Caco-2 (cell line): ENCODE data around the gene INPP4A. TPM values are rescaled to one million over a fixed set of nuclear protein-coding genes. Genes with fewer than 3 reads are reported as not detected.

Source experiments
- BruUV-seq: library from RNA; stranded (reverse); fragments of 400-500 nt; replicated peaks from 2 replicates; lab custom pipeline; 2021; lab: Mats Ljungman, UMichigan
- CTCF ChIA-PET: fragments of 300-600 bp; sonication (Branson Sonifier 250); formaldehyde crosslinking; loops from one replicate; lab custom pipeline; 2022; ENCODE audit warnings: antibody characterized with exemption; lab: Charles Lee
- POLR2A ChIA-PET: fragments of 300-600 bp; sonication (Branson Sonifier 250); formaldehyde crosslinking; loops from one replicate; lab custom pipeline; 2022; ENCODE audit warnings: antibody characterized with exemption; lab: Charles Lee
- DNase-seq, 2 experiments: peaks; one replicate each; pipeline versions ENCODE4 v3.0.0 to v3.0.0-alpha.2; 2020 to 2022
- H3K27me3 ChIP-seq: replicated peaks from 2 replicates; pipeline ENCODE4 v1.6.0; 2011; ENCODE audit warnings: low read length; ENCODE audit not compliant: control insufficient read depth, insufficient read depth
- H3K36me3 ChIP-seq: 2 replicates; pipeline ENCODE4 v1.5.1; 2011; ENCODE audit warnings: low read length; ENCODE audit not compliant: control insufficient read depth, insufficient read depth
- H3K4me1 ChIP-seq: fragments of 250-450 bp; sonication (Bioruptor Pico); 2 replicates; pipeline ENCODE4 v1.5.1; 2020; ENCODE audit warnings: mild to moderate bottlenecking
- H3K4me3 ChIP-seq: 2 replicates; pipeline ENCODE4 v1.5.1; 2011; ENCODE audit warnings: low read depth, mild to moderate bottlenecking, control low read depth, low read length
- H3K9me3 ChIP-seq: fragments of 250-450 bp; sonication (Bioruptor Pico); 2 replicates; pipeline ENCODE4 v1.5.1; 2020; ENCODE audit warnings: mild to moderate bottlenecking, moderate library complexity
- H3K27ac Mint-ChIP-seq: one replicate; pipeline ENCODE4 v1.8.0; 2022; ENCODE audit warnings: mixed read lengths; ENCODE audit not compliant: unreplicated experiment
- H3K27me3 Mint-ChIP-seq: one replicate; pipeline ENCODE4 v1.8.0; 2022; ENCODE audit warnings: mixed read lengths; ENCODE audit not compliant: insufficient read depth, unreplicated experiment
- H3K36me3 Mint-ChIP-seq: one replicate; pipeline ENCODE4 v1.8.0; 2022; ENCODE audit warnings: mild to moderate bottlenecking, mixed read lengths; ENCODE audit not compliant: insufficient read depth, unreplicated experiment
- H3K4me1 Mint-ChIP-seq: one replicate; pipeline ENCODE4 v1.8.0; 2022; ENCODE audit warnings: low read depth, mixed read lengths; ENCODE audit not compliant: unreplicated experiment
- H3K4me3 Mint-ChIP-seq: one replicate; pipeline ENCODE4 v1.8.0; 2022; ENCODE audit warnings: mild to moderate bottlenecking, moderate library complexity, mixed read lengths; ENCODE audit not compliant: unreplicated experiment
- H3K9me3 Mint-ChIP-seq: one replicate; pipeline ENCODE4 v1.8.0; 2022; ENCODE audit warnings: mixed read lengths; ENCODE audit not compliant: unreplicated experiment
- intact Hi-C: fragments of 100-400 bp; cut with micrococcal nuclease; formaldehyde crosslinking; loops from one replicate; pipeline ENCODE4 v1.10.0; 2022; ENCODE audit not compliant: unreplicated experiment
- total RNA-seq: library from RNA; stranded (reverse); gene quantifications from 2 replicates; pipeline ENCODE4 v1.2.3, GENCODE V29; 2022
- TF ChIP-seq, protein P1 (sequence below), 2 experiments: fragments of 200-600 bp in 1 of 2; IDR thresholded peaks; 1 replicate in 1 of 2; 2 replicates in 1 of 2; pipeline versions ENCODE4 v1.5.1 to v1.8.0; 2011 to 2022; ENCODE audit warnings: antibody characterized with exemption in 1 of 2, control low read depth in 1 of 2, inconsistent platforms in 1 of 2, low read depth in 1 of 2, low read length in 1 of 2, mild to moderate bottlenecking in 1 of 2, moderate library complexity in 1 of 2; ENCODE audit not compliant: insufficient read depth in 1 of 2, severe bottlenecking in 1 of 2, unreplicated experiment in 1 of 2

Gene INPP4A
- total RNA-seq, 1 experiment from 2014 or later: 26.3 TPM

- Mint-ChIP-seq H3K36me3 (no peaks in the 10 kb centered on the region), H3K27ac (no peak overlapping the region), H3K4me3 (no peak overlapping the region), H3K9me3 (peaks cover 12% of the 10 kb centered on the region), H3K4me1 (peaks cover 4% of the 10 kb centered on the region), H3K27me3 (no peaks in the 10 kb centered on the region)
- BruUV-seq: no TSS peak
- H3K9me3 ChIP-seq: no peaks in the 10 kb centered on the region
- no peaks in the 10 kb centered on the region for H3K36me3 ChIP-seq
- intact Hi-C loops: loop anchor here (10.0 kb wide), 1 partner anchor 138 kb away; no protein-coding TSS in a partner anchor
- H3K4me3 ChIP-seq: no peak overlapping the region
- DNase-seq: no peak
- ChIA-PET CTCF (no interaction called here), POLR2A (no interaction called here)
- 0 out of 2 replicates have a peak, but pooled peaks cover 3% of the 10 kb centered on the region for H3K4me1 ChIP-seq
- no peaks in the 10 kb centered on the region for H3K27me3 ChIP-seq
- TF ChIP-seq, protein P1, sequence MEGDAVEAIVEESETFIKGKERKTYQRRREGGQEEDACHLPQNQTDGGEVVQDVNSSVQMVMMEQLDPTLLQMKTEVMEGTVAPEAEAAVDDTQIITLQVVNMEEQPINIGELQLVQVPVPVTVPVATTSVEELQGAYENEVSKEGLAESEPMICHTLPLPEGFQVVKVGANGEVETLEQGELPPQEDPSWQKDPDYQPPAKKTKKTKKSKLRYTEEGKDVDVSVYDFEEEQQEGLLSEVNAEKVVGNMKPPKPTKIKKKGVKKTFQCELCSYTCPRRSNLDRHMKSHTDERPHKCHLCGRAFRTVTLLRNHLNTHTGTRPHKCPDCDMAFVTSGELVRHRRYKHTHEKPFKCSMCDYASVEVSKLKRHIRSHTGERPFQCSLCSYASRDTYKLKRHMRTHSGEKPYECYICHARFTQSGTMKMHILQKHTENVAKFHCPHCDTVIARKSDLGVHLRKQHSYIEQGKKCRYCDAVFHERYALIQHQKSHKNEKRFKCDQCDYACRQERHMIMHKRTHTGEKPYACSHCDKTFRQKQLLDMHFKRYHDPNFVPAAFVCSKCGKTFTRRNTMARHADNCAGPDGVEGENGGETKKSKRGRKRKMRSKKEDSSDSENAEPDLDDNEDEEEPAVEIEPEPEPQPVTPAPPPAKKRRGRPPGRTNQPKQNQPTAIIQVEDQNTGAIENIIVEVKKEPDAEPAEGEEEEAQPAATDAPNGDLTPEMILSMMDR (IDR thresholded peaks at IDR 0.05; ENCODE audit: insufficient read depth in 1 of 2, low read depth in 1 of 2, low read length in 1 of 2, severe bottlenecking in 1 of 2, unreplicated experiment in 1 of 2): no peak
Measured at GRCh38 chr2:98416383-98417159, 28.1 kb upstream of the INPP4A start.

DNA sequence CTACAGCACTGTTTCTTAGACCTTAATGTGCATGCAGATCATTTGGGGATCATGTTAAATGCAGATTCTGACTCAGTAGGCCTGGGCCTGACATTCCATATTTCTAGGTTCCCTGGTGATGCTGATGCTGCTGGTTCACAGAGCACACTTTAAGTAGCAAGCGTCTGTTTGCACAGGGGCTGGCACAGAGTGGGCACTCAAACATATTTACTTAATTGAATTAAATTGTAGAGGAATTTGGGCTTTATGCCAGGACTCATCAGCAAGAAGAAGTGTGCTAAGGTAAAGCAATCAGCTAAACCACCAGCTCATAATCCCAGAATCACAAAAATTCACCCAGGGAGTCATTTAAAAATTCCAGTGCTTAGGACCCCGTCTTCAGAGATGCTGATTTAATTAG lies 25.1 kb upstream of the INPP4A start:
- Histone ChIP-seq H3K4me3 (no peak overlapping the region), H3K4me1 (no peaks in the 10 kb centered on the region), H3K27me3 (no peaks in the 10 kb centered on the region), H3K9me3 (peaks cover 16% of the 10 kb centered on the region), H3K36me3 (no peaks in the 10 kb centered on the region)
- BruUV-seq: no TSS peak
- Mint-ChIP-seq H3K27ac (no peak overlapping the region), H3K4me1 (no peaks in the 10 kb centered on the region), H3K4me3 (no peak overlapping the region), H3K36me3 (no peaks in the 10 kb centered on the region), H3K9me3 (peaks cover 31% of the 10 kb centered on the region), H3K27me3 (no peaks in the 10 kb centered on the region)
- TF ChIP-seq, protein P1 (IDR thresholded peaks at IDR 0.05; ENCODE audit: insufficient read depth in 1 of 2, low read depth in 1 of 2, low read length in 1 of 2, severe bottlenecking in 1 of 2, unreplicated experiment in 1 of 2): no peak
- intact Hi-C loops: loop anchor here (10.0 kb wide), 1 partner anchor 135 kb away; no protein-coding TSS in a partner anchor
- CTCF ChIA-PET: no interaction called here
- POLR2A ChIA-PET: no interaction called here
- DNase-seq: no peak

DNA sequence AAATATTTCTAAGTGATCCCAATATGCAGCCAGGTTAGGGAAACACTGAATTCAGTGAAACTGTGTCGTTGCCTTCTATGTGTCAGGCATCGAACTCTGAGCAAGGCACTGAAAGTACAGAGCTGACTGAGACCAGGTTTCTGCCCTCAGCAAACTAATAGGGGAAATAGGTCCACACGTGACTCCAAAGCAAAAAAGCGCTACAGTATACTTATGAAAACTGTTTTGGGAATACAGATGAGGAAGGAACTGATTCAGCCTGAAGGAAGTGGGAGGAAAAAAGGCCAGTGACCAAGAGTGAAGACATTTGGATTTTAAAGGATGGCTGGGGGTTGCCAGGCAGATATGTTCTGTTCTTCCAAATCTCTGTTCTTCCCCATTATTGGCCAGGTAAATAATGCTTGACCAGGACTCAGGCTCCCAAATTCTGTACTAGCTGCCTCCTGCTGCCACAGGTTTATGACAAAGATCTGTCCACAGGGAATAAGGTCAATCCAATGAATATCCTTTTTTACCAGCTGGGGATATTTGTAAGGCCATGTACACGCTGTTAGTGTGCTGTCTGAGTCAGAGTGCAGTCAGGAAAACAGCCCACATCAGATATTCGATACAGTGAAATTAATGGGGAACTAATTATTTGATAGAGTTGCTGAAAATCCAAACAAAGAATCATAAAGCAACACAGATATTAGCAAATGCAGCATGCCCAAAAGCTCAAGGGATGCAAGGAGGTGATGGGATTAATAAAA lies 24.5 kb upstream of the INPP4A start:
- DNase-seq: no peak
- CTCF ChIA-PET: interaction anchor here (0.6 kb wide), 1 partner anchor 73 kb away, joined by 4 read pairs; no protein-coding TSS in a partner anchor
- intact Hi-C loops: loop anchor here (10.0 kb wide), 1 partner anchor 135 kb away; no protein-coding TSS in a partner anchor

More for the DNA sequence above, 24.5 kb upstream of the INPP4A start:
- no peak overlapping the region for H3K4me3 ChIP-seq
- POLR2A ChIA-PET: no interaction called here
- no peaks in the 10 kb centered on the region for H3K27me3 Mint-ChIP-seq
- H3K27ac Mint-ChIP-seq: no peak overlapping the region
- H3K36me3 ChIP-seq: no peaks in the 10 kb centered on the region
- no peak overlapping the region for H3K4me3 Mint-ChIP-seq
- peaks cover 26% of the 10 kb centered on the region for H3K9me3 Mint-ChIP-seq
- no peaks in the 10 kb centered on the region for H3K4me1 ChIP-seq
- H3K9me3 ChIP-seq: peaks cover 16% of the 10 kb centered on the region
- TF ChIP-seq, protein P1 (IDR thresholded peaks at IDR 0.05; ENCODE audit: insufficient read depth in 1 of 2, low read depth in 1 of 2, low read length in 1 of 2, severe bottlenecking in 1 of 2, unreplicated experiment in 1 of 2): no peak
- no peaks in the 10 kb centered on the region for H3K36me3 Mint-ChIP-seq
- no TSS peak for BruUV-seq
- no peaks in the 10 kb centered on the region for H3K4me1 Mint-ChIP-seq
- H3K27me3 ChIP-seq: no peaks in the 10 kb centered on the region
